Neural crest cell (in vitro differentiated cells): ENCODE results near the gene SGO1. TPM values are rescaled to one million over a fixed set of nuclear protein-coding genes. Genes with fewer than 3 reads are reported as not detected.

Experiments
- DNase-seq: peaks from one replicate; pipeline ENCODE4 v3.0.0; 2021; ENCODE audit warnings: low read depth, mixed read lengths, low spot score
- H3K27ac Mint-ChIP-seq: one replicate; pipeline ENCODE4 v1.8.0; 2021; ENCODE audit warnings: mild to moderate bottlenecking, mixed read lengths; ENCODE audit not compliant: unreplicated experiment
- H3K27me3 Mint-ChIP-seq: 2 replicates; pipeline ENCODE4 v1.8.0; 2021; ENCODE audit warnings: low read depth, mild to moderate bottlenecking, mixed read lengths
- H3K36me3 Mint-ChIP-seq: 2 replicates; pipeline ENCODE4 v1.8.0; 2021; ENCODE audit warnings: low read depth, mild to moderate bottlenecking, mixed read lengths
- H3K4me1 Mint-ChIP-seq: 2 replicates; pipeline ENCODE4 v1.8.0; 2021; ENCODE audit warnings: mixed read lengths
- H3K4me3 Mint-ChIP-seq: one replicate; pipeline ENCODE4 v1.8.0; 2021; ENCODE audit warnings: mild to moderate bottlenecking, mixed read lengths
- H3K9me3 Mint-ChIP-seq: 2 replicates; pipeline ENCODE4 v1.8.0; 2021; ENCODE audit warnings: mixed read lengths
- total RNA-seq: library from RNA; stranded (reverse); gene quantifications from 2 replicates; pipeline ENCODE4 v1.2.1, GENCODE V29; 2021
- TF ChIP-seq, protein P1 (sequence below): fragments of 200-600 bp; sonication (generic); conservative IDR thresholded peaks from 2 replicates; pipeline ENCODE4 v1.5.0; 2021; ENCODE audit warnings: antibody characterized with exemption, mild to moderate bottlenecking

The SGO1 gene
- total RNA-seq, 1 donor from 2014 or later: 34.8 TPM

GRCh38 chr3:20130106-20130505, 55.9 kb downstream of the SGO1 start:
- no peak overlapping the region for H3K27ac Mint-ChIP-seq
- no peak overlapping the region for H3K4me3 Mint-ChIP-seq
- H3K9me3 Mint-ChIP-seq: no peaks in the 10 kb centered on the region
- TF ChIP-seq, protein P1, sequence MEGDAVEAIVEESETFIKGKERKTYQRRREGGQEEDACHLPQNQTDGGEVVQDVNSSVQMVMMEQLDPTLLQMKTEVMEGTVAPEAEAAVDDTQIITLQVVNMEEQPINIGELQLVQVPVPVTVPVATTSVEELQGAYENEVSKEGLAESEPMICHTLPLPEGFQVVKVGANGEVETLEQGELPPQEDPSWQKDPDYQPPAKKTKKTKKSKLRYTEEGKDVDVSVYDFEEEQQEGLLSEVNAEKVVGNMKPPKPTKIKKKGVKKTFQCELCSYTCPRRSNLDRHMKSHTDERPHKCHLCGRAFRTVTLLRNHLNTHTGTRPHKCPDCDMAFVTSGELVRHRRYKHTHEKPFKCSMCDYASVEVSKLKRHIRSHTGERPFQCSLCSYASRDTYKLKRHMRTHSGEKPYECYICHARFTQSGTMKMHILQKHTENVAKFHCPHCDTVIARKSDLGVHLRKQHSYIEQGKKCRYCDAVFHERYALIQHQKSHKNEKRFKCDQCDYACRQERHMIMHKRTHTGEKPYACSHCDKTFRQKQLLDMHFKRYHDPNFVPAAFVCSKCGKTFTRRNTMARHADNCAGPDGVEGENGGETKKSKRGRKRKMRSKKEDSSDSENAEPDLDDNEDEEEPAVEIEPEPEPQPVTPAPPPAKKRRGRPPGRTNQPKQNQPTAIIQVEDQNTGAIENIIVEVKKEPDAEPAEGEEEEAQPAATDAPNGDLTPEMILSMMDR: no peak
- no peaks in the 10 kb centered on the region for H3K4me1 Mint-ChIP-seq
- H3K36me3 Mint-ChIP-seq: peaks cover 6% of the 10 kb centered on the region
- no peak for DNase-seq
- no peaks in the 10 kb centered on the region for H3K27me3 Mint-ChIP-seq

- Mint-ChIP-seq H3K36me3 (peaks cover 11% of the 10 kb centered on the region), H3K9me3 (peaks cover 3% of the 10 kb centered on the region), H3K27ac (no peak overlapping the region), H3K4me1 (no peaks in the 10 kb centered on the region), H3K27me3 (no peaks in the 10 kb centered on the region), H3K4me3 (no peak overlapping the region)
- TF ChIP-seq, protein P1: no peak
- DNase-seq: no peak
Observed at GRCh38 chr3:20128358-20128757, 57.6 kb downstream of the SGO1 start.

DNA sequence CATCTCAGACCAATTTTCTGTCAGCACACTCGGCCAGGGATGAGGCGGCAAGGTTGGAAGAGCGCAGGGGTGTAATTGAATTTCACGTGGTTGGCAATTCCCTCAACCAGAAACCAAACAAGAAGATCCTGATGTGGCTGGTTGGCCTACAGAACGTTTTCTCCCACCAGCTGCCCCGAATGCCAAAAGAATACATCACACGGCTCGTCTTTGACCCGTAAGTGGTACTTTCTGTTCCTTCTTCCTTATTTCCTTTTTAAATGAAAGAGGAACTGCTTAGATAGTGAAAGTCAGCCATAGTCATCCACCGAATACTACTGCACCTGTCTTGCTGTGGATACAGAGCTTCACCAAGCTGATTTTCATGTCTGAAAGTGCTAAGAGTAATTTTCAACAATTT, 60.1 kb downstream of the SGO1 start:
- peaks cover 3% of the 10 kb centered on the region for H3K9me3 Mint-ChIP-seq
- DNase-seq: no peak
- H3K27me3 Mint-ChIP-seq: no peaks in the 10 kb centered on the region

DNA sequence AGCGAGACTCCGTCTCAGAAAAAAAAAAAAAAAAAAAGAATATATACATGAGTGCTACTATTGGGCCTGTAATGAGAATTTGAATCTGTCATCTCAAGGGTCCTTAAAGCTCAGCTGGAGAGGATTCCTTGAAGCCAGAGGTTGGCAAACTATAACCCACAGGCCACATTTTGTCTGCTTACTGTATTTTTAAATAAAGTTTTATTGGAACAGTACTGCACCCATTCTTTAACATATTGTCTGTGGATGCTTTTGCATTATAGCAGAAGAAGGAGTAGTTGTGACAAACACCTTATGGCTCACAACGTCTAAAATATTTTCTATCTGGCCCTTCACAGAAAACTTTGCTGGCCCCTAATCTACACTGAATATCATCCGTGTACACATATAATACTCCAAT, 60.7 kb downstream of the SGO1 start:
- H3K27me3 Mint-ChIP-seq: no peaks in the 10 kb centered on the region
- H3K9me3 Mint-ChIP-seq: peaks cover 3% of the 10 kb centered on the region
- H3K27ac Mint-ChIP-seq: no peak overlapping the region
- H3K36me3 Mint-ChIP-seq: peaks cover 20% of the 10 kb centered on the region
- no peaks in the 10 kb centered on the region for H3K4me1 Mint-ChIP-seq
- no peak for DNase-seq
- TF ChIP-seq, protein P1: no peak
- no peak overlapping the region for H3K4me3 Mint-ChIP-seq

More for the DNA sequence above, 60.1 kb downstream of the SGO1 start:
- TF ChIP-seq, protein P1: no peak
- no peak overlapping the region for H3K27ac Mint-ChIP-seq
- peaks cover 20% of the 10 kb centered on the region for H3K36me3 Mint-ChIP-seq
- no peaks in the 10 kb centered on the region for H3K4me1 Mint-ChIP-seq
- no peak overlapping the region for H3K4me3 Mint-ChIP-seq

DNA sequence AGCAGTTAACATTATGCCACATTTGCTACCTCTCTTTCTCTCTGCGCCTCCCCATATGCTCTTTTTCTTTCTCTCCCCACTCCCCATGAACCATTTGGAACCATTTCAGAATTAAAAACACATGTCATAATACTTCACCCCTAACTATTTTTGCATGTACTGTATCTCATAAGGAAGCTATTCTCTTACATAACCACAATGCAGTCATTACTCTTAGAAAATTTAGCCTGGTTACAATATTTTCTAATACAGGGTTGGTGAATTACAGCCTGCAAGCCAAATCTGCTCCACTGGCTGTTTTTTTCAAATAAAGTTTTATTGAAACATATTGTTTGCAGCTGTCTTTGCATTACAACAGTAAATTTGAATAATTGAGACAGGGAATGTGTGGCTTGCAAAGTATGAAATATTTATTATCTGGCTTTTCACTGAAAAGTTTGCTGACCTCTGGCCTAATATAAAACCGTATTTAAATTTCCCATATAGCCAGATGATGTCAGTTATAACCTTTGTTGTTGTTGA, 62.8 kb downstream of the SGO1 start:
- TF ChIP-seq, protein P1: no peak
- peaks cover 3% of the 10 kb centered on the region for H3K9me3 Mint-ChIP-seq

More for the DNA sequence above, 62.8 kb downstream of the SGO1 start:
- Mint-ChIP-seq H3K36me3 (peaks cover 20% of the 10 kb centered on the region), H3K27ac (no peak overlapping the region), H3K4me1 (no peaks in the 10 kb centered on the region), H3K27me3 (no peaks in the 10 kb centered on the region), H3K4me3 (no peak overlapping the region)
- DNase-seq: no peak
